Fibroblast of skin of right quadriceps (primary cell): ENCODE measurements around the gene CYYR1.

ENCODE experiments used
- DNase-seq: peaks from one replicate; pipeline ENCODE4 v3.0.0-alpha.2; 2013

CYYR1 gene

GRCh38 chr21:26572702-26573381, at the start of gene CYYR1:
CYYR1 (minus strand) TSS chr21:26573286; CDS start chr21:26572940, 346 bp downstream.
- DNase-seq, result peak; percentile 26

- DNase-seq, result no peak
Observed at GRCh38 chr21:26617176-26617575, 44.1 kb upstream of the CYYR1 start.

GRCh38 chr21:26614251-26614650, 41.2 kb upstream of the CYYR1 start:
- peak; percentile 14 for DNase-seq

GRCh38 chr21:26599261-26599660, 26.2 kb upstream of the CYYR1 start:
- no peak for DNase-seq

- no peak for DNase-seq
Observed at GRCh38 chr21:26597981-26598380, 24.9 kb upstream of the CYYR1 start.

- peak; percentile 11 for DNase-seq
Observed at GRCh38 chr21:26597031-26597430, 23.9 kb upstream of the CYYR1 start.

GRCh38 chr21:26595971-26596370, 22.9 kb upstream of the CYYR1 start:
- DNase-seq, result no peak

- DNase-seq, result no peak
Observed at GRCh38 chr21:26593800-26594199, 20.7 kb upstream of the CYYR1 start.

- no peak for DNase-seq
Observed at GRCh38 chr21:26591543-26591942, 18.5 kb upstream of the CYYR1 start.

GRCh38 chr21:26588446-26588845, 15.4 kb upstream of the CYYR1 start:
- DNase-seq, result no peak

- DNase-seq, result peak; percentile 94
Observed at GRCh38 chr21:26587736-26588201, 14.7 kb upstream of the CYYR1 start.

GRCh38 chr21:26583769-26584168, 10.7 kb upstream of the CYYR1 start:
- DNase-seq, result no peak

GRCh38 chr21:26581818-26582217, 8.7 kb upstream of the CYYR1 start:
- DNase-seq, result no peak

- no peak for DNase-seq
Observed at GRCh38 chr21:26572076-26572701, 897 bp downstream of the CYYR1 start.

GRCh38 chr21:26570203-26570602, 2.9 kb downstream of the CYYR1 start:
- no peak for DNase-seq

- DNase-seq, result no peak
Observed at GRCh38 chr21:26565546-26565945, 7.5 kb downstream of the CYYR1 start.

GRCh38 chr21:26565111-26565510, 8.0 kb downstream of the CYYR1 start:
- DNase-seq, result no peak

GRCh38 chr21:26563856-26564503, 9.1 kb downstream of the CYYR1 start:
- no peak for DNase-seq

GRCh38 chr21:26560612-26561011, 12.5 kb downstream of the CYYR1 start:
- no peak for DNase-seq

GRCh38 chr21:26559099-26559498, 14.0 kb downstream of the CYYR1 start:
- no peak for DNase-seq

- no peak for DNase-seq
Observed at GRCh38 chr21:26557106-26557505, 16.0 kb downstream of the CYYR1 start.

GRCh38 chr21:26555540-26556146, 17.4 kb downstream of the CYYR1 start:
- no peak for DNase-seq

GRCh38 chr21:26554365-26554764, 18.7 kb downstream of the CYYR1 start:
- DNase-seq, result no peak

- DNase-seq, result no peak
Observed at GRCh38 chr21:26553898-26554297, 19.2 kb downstream of the CYYR1 start.
